ENCODE results near the gene ZBTB3. TPM values are rescaled to one million over a fixed set of nuclear protein-coding genes. Genes with fewer than 3 reads are reported as not detected.

The ZBTB3 gene
- total and polyA plus RNA-seq, 2 donors (not counting 3 experiments of a cell fraction or from before 2014, with no cell fraction given) = 3.7 to 6.9 TPM

DNA sequence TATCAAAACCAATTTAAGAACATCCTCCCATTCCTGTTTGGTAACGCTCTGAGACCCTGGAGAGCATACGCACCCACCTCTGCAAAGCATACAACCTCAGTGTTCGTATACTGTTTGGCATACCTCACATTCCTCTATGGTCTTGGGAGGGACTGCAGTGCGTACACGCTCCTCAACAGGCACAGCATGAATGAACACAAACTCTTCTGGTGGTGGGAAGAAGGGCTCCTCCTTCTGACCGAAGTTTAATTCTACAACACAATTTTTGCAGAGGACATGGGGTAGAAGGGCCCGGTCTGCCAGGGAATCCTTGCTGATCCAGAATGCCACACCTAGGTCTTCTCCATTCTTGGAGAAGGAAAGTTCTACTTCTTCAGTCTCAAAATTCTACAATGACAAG is 32.0 kb downstream of the ZBTB3 start:
- intact Hi-C loops (cut with micrococcal nuclease) (no loop called here), dilution Hi-C loops (cut with MboI; ENCODE audit: extremely low pct_ligation_motif_present, low sequenced_read_pairs) (no loop called here)
- ChIA-PET POLR2A (no interaction called here), CTCF (no interaction called here)
- BruUV-seq (replicated peaks) = TSS peak; percentile 65
- Histone ChIP-seq H3K27ac (ENCODE audit: insufficient read depth, low read depth, low read length) (no peak overlapping the region), H3K79me2 (ENCODE audit: control insufficient read depth, insufficient read depth, low read length) (peaks cover 75% of the 10 kb centered on the region), H3K4me1 (ENCODE audit: control insufficient read depth, extremely low read depth, insufficient read depth, low read length) (peaks cover 11% of the 10 kb centered on the region), H3K4me2 (ENCODE audit: insufficient read depth, low read length) (no peak overlapping the region), H3K9me1 (replicated peaks; ENCODE audit: control insufficient read depth, extremely low read depth, insufficient read depth, low read length) (no peaks in the 10 kb centered on the region), H3K27me3 (ENCODE audit: control insufficient read depth in 2 of 2, insufficient read depth in 2 of 2, low read length in 2 of 2) (no peaks in the 10 kb centered on the region), H3K4me3 (replicated peaks in 1 of 3; ENCODE audit: insufficient read depth in 1 of 3, low read depth in 1 of 3, low read length in 3 of 3) (no peak overlapping the region), H4K20me1 (replicated peaks; ENCODE audit: control insufficient read depth, extremely low read depth, insufficient read depth, low read length) (no peaks in the 10 kb centered on the region), H3K9ac (replicated peaks; ENCODE audit: extremely low read depth, insufficient read depth, low read length) (no peak overlapping the region), H3K36me3 (ENCODE audit: control insufficient read depth in 2 of 2, extremely low read depth in 1 of 2, insufficient read depth in 2 of 2, low read length in 2 of 2) (peaks cover 32 to 48% of the 10 kb centered on the region in 2 experiments), H3K9me3 (replicated peaks; ENCODE audit: control insufficient read depth, insufficient read depth, low read length) (no peaks in the 10 kb centered on the region), H2AFZ (ENCODE audit: low read depth, low read length) (no peak overlapping the region)
- FAIRE-seq (no peak), DNase-seq (ENCODE audit: low read depth, low spot score) (no peak)
- TF ChIP-seq EZH2 (IDR thresholded peaks at IDR 0.05; ENCODE audit: borderline replicate concordance, low read depth, low read length, severe bottlenecking) (no peak), POLR2AphosphoS5 (IDR thresholded peaks at IDR 0.05; ENCODE audit: insufficient read depth, low read depth, low read length) (no peak), MYC (IDR thresholded peaks at IDR 0.05; ENCODE audit: low read depth, low read length) (no peak), JUN (IDR thresholded peaks at IDR 0.05; ENCODE audit: borderline replicate concordance, insufficient read depth, insufficient read length, low read depth) (no peak), FOS (IDR thresholded peaks at IDR 0.05; ENCODE audit: borderline replicate concordance, insufficient read depth, low read length) (no peak), GATA2 (IDR thresholded peaks at IDR 0.05; ENCODE audit: insufficient read depth, insufficient read length, low read depth, low read length) (no peak), POLR2A (IDR thresholded peaks at IDR 0.05; ENCODE audit: low read depth, low read length) (no peak)
- TF ChIP-seq, protein P1, sequence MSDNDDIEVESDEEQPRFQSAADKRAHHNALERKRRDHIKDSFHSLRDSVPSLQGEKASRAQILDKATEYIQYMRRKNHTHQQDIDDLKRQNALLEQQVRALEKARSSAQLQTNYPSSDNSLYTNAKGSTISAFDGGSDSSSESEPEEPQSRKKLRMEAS (IDR thresholded peaks at IDR 0.05; ENCODE audit: insufficient read depth, insufficient read length) = no peak
- TF ChIP-seq, protein P2, sequence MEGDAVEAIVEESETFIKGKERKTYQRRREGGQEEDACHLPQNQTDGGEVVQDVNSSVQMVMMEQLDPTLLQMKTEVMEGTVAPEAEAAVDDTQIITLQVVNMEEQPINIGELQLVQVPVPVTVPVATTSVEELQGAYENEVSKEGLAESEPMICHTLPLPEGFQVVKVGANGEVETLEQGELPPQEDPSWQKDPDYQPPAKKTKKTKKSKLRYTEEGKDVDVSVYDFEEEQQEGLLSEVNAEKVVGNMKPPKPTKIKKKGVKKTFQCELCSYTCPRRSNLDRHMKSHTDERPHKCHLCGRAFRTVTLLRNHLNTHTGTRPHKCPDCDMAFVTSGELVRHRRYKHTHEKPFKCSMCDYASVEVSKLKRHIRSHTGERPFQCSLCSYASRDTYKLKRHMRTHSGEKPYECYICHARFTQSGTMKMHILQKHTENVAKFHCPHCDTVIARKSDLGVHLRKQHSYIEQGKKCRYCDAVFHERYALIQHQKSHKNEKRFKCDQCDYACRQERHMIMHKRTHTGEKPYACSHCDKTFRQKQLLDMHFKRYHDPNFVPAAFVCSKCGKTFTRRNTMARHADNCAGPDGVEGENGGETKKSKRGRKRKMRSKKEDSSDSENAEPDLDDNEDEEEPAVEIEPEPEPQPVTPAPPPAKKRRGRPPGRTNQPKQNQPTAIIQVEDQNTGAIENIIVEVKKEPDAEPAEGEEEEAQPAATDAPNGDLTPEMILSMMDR (IDR thresholded peaks at IDR 0.05; ENCODE audit: extremely low read depth in 1 of 2, insufficient read depth in 1 of 2, low read depth in 1 of 2, low read length in 2 of 2) = no peak
